A549 (cell line): Measurements from ENCODE around the gene SEPTIN3.

Experiments used
- JUNB ChIP-seq: fragments of >200 bp; sonication (Bioruptor Twin); formaldehyde crosslinking; IDR thresholded peaks from 2 replicates; pipeline ENCODE4 v1.6.1; 2016
- MYC ChIP-seq: IDR thresholded peaks from 2 replicates; pipeline ENCODE4 v1.6.1; 2012; ENCODE audit warnings: mild to moderate bottlenecking, inconsistent platforms, low read length, improper control_type of control experiment, borderline replicate concordance
- NPAS2 ChIP-seq: fragments of 250-450 bp; sonication (Bioruptor Pico); IDR thresholded peaks from 2 replicates; pipeline ENCODE4 v1.8.0; 2022; ENCODE audit warnings: mild to moderate bottlenecking, moderate library complexity, borderline replicate concordance
- SREBF2 ChIP-seq: fragments of 450-650 bp; IDR thresholded peaks from 2 replicates; pipeline ENCODE4 v1.6.1; 2014; ENCODE audit warnings: mild to moderate bottlenecking, moderate library complexity
- TF ChIP-seq, protein P1 (sequence below): fragments of >200 bp; sonication (Bioruptor Twin); formaldehyde crosslinking; IDR thresholded peaks from 3 replicates; pipeline ENCODE4 v1.5.1; 2016

DNA sequence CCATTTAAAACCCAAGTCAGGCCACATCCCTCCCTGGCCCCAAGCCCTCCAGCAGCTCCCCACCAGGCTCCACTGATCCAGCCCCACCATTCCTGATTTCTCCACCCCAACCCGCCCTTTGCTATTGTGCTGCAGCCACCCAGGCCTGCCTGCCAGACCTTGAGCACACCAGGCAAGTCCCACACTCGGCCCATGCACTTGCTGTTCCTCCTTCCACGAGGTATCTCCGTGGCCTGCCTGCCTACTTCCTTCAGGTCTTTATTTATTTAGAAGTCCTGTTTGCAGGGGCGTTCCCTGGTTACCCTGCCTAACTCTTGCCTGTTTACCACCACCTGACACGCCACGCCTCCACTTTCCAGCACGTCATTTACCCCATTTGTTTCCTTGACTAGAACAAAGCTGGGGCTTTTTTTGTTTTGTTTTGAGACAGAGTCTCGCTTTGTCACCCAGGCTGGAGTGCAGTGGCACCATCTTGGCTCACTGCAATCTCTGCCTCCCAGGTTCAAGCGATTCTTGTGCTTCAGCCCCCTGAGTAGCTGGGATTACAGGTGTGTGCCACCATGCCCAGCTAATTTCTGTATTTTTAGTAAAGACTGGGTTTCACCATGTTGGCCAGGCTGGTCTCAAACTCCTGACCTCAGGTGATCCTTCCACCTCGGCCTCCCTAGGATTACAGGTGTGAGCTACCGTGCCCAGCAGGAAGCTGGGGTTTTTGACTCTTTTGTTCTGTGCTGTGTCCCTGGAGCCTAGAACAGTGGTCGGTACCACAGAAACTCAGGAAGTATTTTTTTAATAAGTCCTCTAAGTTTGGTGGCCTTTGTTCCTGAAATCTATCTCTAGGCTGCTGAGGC, 29.0 kb upstream of the SEPTIN3 start:
- TF ChIP-seq NPAS2 (CRISPR knock-in tag) (no peak), JUNB (no peak), SREBF2 (no peak), MYC (no peak)
- TF ChIP-seq, protein P1, sequence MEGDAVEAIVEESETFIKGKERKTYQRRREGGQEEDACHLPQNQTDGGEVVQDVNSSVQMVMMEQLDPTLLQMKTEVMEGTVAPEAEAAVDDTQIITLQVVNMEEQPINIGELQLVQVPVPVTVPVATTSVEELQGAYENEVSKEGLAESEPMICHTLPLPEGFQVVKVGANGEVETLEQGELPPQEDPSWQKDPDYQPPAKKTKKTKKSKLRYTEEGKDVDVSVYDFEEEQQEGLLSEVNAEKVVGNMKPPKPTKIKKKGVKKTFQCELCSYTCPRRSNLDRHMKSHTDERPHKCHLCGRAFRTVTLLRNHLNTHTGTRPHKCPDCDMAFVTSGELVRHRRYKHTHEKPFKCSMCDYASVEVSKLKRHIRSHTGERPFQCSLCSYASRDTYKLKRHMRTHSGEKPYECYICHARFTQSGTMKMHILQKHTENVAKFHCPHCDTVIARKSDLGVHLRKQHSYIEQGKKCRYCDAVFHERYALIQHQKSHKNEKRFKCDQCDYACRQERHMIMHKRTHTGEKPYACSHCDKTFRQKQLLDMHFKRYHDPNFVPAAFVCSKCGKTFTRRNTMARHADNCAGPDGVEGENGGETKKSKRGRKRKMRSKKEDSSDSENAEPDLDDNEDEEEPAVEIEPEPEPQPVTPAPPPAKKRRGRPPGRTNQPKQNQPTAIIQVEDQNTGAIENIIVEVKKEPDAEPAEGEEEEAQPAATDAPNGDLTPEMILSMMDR, result no peak
